AG09309 (cell line): ENCODE data around the gene WSB2.
A peak's percentile ranks its signal among the peaks of the same experiment; 100 is the strongest.
"Not testable (repeated sequence)": the region's sequence is repeated elsewhere in the genome, so short reads cannot be mapped to it uniquely, and the experiment has no call there.

Source experiments
- DNase-seq: peaks from one replicate; pipeline ENCODE4 v3.0.0-alpha.2; 2010; ENCODE audit warnings: low read depth
- H3K4me3 ChIP-seq: 2 replicates; pipeline ENCODE4 v1.5.1; 2011; ENCODE audit warnings: mild to moderate bottlenecking, low read depth, low read length, moderate library complexity; ENCODE audit not compliant: control insufficient read depth
- TF ChIP-seq, protein P1 (sequence below): IDR thresholded peaks from 2 replicates; pipeline ENCODE4 v1.5.1; 2011; ENCODE audit warnings: mild to moderate bottlenecking, low read depth, low read length, inconsistent platforms; ENCODE audit not compliant: insufficient read depth, control insufficient read depth; ENCODE audit errors: missing control alignments

The WSB2 gene

DNA sequence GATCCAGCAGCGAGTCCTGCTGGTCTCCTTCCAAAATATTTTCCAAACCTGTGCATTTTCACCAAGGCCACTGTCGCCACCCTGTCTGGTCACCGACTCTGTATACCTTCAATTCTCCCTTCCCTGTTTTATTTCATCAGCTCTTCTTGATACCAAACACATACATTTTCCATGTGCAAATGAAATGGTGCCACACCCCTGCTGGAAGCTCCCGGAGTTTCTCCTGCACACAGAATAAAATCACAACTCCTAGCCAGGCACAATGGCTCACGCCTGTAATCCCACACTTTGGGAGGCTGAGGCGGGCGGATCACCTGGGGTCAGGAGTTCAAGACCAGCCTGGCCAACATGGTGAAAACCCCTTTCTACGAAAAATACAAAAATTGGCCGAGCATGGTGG is 28.8 kb upstream of the WSB2 start:
- DNase-seq, result no peak
- H3K4me3 ChIP-seq, result no peak overlapping the region
- TF ChIP-seq, protein P1, sequence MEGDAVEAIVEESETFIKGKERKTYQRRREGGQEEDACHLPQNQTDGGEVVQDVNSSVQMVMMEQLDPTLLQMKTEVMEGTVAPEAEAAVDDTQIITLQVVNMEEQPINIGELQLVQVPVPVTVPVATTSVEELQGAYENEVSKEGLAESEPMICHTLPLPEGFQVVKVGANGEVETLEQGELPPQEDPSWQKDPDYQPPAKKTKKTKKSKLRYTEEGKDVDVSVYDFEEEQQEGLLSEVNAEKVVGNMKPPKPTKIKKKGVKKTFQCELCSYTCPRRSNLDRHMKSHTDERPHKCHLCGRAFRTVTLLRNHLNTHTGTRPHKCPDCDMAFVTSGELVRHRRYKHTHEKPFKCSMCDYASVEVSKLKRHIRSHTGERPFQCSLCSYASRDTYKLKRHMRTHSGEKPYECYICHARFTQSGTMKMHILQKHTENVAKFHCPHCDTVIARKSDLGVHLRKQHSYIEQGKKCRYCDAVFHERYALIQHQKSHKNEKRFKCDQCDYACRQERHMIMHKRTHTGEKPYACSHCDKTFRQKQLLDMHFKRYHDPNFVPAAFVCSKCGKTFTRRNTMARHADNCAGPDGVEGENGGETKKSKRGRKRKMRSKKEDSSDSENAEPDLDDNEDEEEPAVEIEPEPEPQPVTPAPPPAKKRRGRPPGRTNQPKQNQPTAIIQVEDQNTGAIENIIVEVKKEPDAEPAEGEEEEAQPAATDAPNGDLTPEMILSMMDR, result no peak

DNA sequence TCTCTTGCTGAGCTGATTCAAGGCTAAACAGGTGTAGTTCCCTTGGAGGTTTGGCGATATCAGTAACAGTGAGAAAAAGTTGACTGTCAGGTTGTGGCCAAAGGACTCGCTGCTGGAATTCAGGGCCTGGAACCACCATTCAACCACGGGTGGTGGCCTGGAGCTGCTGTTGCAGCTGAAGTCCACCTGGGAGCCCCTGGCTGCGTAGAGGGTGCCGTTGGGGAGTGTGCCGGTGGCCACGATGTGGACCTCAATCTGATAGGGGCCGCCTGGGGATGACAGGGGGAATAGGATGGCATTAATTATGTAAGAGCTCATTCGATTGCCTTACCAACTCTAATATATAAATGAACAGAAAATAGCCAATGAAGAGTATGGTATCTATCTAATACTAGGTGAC is 21.2 kb upstream of the WSB2 start:
- no peak for DNase-seq
- no peak overlapping the region for H3K4me3 ChIP-seq
- TF ChIP-seq, protein P1, result no peak

GRCh38 chr12:118081521-118081920 is 20.5 kb upstream of the WSB2 start:
- not testable (repeated sequence) for DNase-seq, H3K4me3 ChIP-seq

DNA sequence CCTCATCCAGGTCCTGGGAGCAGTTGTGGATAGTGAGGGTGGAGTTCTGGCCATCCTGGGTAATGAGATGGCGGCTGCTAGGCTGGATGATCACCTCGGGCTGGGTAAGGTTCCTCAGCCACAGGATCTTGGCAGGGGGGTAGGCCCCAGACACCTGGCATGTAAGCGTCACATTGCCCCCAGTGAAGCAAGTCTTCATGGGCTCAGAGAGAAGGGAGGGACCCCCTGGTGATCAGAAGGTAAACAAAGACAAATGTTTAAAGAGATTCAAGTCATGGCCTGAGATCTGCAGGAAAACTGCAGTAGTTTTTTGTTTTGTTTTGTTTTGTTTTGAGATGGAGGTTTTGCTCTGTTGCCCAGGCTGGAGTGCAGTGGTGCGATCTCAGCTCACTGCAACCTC is 12.8 kb upstream of the WSB2 start:
- DNase-seq, result no peak
- no peak overlapping the region for H3K4me3 ChIP-seq
- TF ChIP-seq, protein P1, result no peak

GRCh38 chr12:118070650-118071049 is 9.7 kb upstream of the WSB2 start:
- no peak overlapping the region for H3K4me3 ChIP-seq
- no peak for DNase-seq
- TF ChIP-seq, protein P1, result no peak

DNA sequence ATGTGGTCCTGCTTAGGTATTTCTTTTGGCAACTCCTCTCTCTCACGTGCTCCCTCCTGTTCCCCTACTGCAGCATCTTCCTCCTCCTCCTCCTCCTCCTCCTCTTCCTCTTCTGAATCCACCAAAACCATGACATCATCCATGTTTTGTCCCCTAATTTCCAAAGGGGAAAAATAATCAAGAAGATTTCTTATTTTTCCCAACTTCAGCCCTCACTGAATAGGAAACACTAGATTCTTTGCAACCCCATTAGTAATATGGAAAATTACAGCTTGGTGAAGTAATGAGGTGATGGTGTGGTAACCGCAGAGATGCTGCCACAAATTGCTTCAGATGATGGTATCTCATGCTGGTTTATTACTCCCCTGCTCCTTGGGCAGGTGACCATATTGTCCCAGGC is 7.5 kb upstream of the WSB2 start:
- no peak for DNase-seq
- no peak overlapping the region for H3K4me3 ChIP-seq
- TF ChIP-seq, protein P1, result no peak

DNA sequence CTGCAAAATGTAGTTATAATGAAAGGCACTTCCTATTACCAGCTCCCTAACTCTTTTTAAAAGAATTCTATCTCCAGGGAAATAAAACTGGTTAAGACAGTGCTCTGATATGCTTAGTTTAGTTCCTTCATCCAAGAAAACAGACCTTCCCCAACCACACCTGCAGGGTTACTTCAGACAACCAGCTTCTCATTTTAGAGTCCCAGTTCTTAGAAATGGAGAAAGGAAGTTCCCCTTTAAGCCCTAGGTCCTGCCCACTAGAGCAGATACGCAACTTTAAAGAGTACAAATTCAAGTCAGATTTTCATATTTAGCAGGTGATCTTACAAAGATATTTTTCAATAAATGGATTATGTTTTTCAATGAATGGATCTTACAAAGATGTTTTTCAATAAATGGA is 4.4 kb upstream of the WSB2 start:
- no peak for DNase-seq
- TF ChIP-seq, protein P1, result no peak
- no peak overlapping the region for H3K4me3 ChIP-seq

DNA sequence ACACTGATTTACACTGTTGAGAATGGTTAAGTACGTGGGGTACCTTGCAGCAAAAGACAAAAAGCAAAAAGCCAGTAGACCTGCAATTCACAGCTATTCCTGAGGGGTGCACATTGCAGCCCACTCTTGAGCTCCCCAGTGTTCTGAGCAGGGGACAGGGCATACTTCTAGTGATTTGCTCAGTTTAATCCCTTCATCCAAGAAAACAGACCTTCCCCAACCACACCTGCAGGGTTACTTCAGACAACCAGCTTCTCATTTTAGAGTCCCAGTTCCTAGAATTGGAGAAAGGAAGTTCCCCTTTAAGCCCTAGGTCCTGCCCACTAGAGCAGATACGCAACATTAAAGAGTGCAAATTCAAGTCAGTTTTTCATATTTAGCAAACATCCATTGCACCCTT is 3.6 kb upstream of the WSB2 start:
- no peak overlapping the region for H3K4me3 ChIP-seq
- DNase-seq, result no peak

More for the DNA sequence above, 3.6 kb upstream of the WSB2 start:
- TF ChIP-seq, protein P1, result peak; percentile 8
